SK-MEL-5 (cell line): ENCODE data around the gene ERC2. TPM values are rescaled to one million over a fixed set of nuclear protein-coding genes. Genes with fewer than 3 reads are reported as not detected.

Experiments
- DNase-seq: peaks from one replicate; pipeline ENCODE4 v3.0.0-alpha.2; 2016; ENCODE audit warnings: low read depth, low spot score
- in situ Hi-C: cut with HindIII; loops from 2 replicates; pipeline ENCODE4 v1.10.0; 2016; ENCODE audit warnings: low sequenced_read_pairs, high pct_unique_total_duplicates, low pct_unique_long_range_greater_than_20kb
- total RNA-seq: library from RNA; depleted of rRNA; stranded (reverse); fragments of >200 nt; shearing (Covaris generic); gene quantifications from 2 replicates; pipeline ENCODE4 v1.2.3, GENCODE V29; 2014

ERC2 gene
- total RNA-seq, 1 experiment from 2014 or later, result 0.50 TPM

GRCh38 chr3:55780913-55781312 is 687.4 kb downstream of the ERC2 start:
- in situ Hi-C loops, result no loop called here
- DNase-seq, result no peak

- in situ Hi-C loops, result no loop called here
Observed at GRCh38 chr3:55779543-55779942, 688.7 kb downstream of the ERC2 start.

GRCh38 chr3:55775366-55776154 is 692.7 kb downstream of the ERC2 start:
- in situ Hi-C loops, result no loop called here
- no peak for DNase-seq

More at GRCh38 chr3:55779543-55779942, 688.7 kb downstream of the ERC2 start:
- DNase-seq, result no peak

- in situ Hi-C loops, result no loop called here
- no peak for DNase-seq
Observed at GRCh38 chr3:55774856-55775255, 693.4 kb downstream of the ERC2 start.

GRCh38 chr3:55771503-55771902 is 696.8 kb downstream of the ERC2 start:
- no peak for DNase-seq
- in situ Hi-C loops, result no loop called here

GRCh38 chr3:55770077-55770476 is 698.2 kb downstream of the ERC2 start:
- no peak for DNase-seq
- in situ Hi-C loops, result no loop called here

- no peak for DNase-seq
- in situ Hi-C loops, result no loop called here
Observed at GRCh38 chr3:55766753-55767152, 701.5 kb downstream of the ERC2 start.

GRCh38 chr3:55765906-55766701 is 702.2 kb downstream of the ERC2 start:
- in situ Hi-C loops, result no loop called here
- no peak for DNase-seq

GRCh38 chr3:55765398-55765797 is 702.9 kb downstream of the ERC2 start:
- no peak for DNase-seq
- in situ Hi-C loops, result no loop called here

GRCh38 chr3:55756976-55757375 is 711.3 kb downstream of the ERC2 start:
- DNase-seq, result no peak
- in situ Hi-C loops, result no loop called here

GRCh38 chr3:55755516-55756205 is 712.6 kb downstream of the ERC2 start:
- no peak for DNase-seq
- in situ Hi-C loops, result no loop called here

- DNase-seq, result no peak
- in situ Hi-C loops, result no loop called here
Observed at GRCh38 chr3:55752911-55753310, 715.4 kb downstream of the ERC2 start.

- DNase-seq, result no peak
- in situ Hi-C loops, result no loop called here
Observed at GRCh38 chr3:55751730-55752129, 716.5 kb downstream of the ERC2 start.

- no peak for DNase-seq
- in situ Hi-C loops, result no loop called here
Observed at GRCh38 chr3:55750525-55750924, 717.7 kb downstream of the ERC2 start.

GRCh38 chr3:55749036-55749435 is 719.2 kb downstream of the ERC2 start:
- no peak for DNase-seq
- in situ Hi-C loops, result no loop called here

GRCh38 chr3:55746808-55747413 is 721.4 kb downstream of the ERC2 start:
- in situ Hi-C loops, result no loop called here
- DNase-seq, result peak; percentile 36

GRCh38 chr3:55742832-55743136 is 725.5 kb downstream of the ERC2 start:
- DNase-seq, result no peak
- in situ Hi-C loops, result no loop called here
